Measurements from ENCODE around the gene DRD3. TPM values are rescaled to one million over a fixed set of nuclear protein-coding genes. Genes with fewer than 3 reads are reported as not detected.

DRD3 gene
- total and polyA plus RNA-seq, 3 donors from 2014 or later = 0.37 to 0.94 (median 0.39) TPM

DNA sequence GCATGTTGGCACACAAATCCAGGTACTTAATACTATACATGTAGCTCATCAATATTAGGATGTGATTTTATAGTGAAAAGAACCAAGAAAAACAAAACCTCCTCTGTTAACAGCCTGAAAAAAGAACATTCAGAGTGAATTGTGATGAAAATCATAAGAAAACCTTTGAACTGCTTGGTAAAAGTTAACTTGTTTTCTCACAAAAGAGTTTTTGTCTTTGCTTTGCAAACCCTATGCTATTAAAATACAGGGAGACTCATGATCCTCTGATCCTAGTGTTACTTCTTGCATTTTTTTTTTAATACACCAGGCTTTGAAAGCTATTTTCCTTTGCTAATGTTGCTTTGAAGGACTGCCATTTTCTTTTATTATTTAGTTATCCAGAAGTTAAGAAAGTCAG is 98.7 kb downstream of the DRD3 start:
- H3K9me3 ChIP-seq = no peaks in the 10 kb centered on the region
- no peak for DNase-seq
- no peak overlapping the region for H3K4me3 ChIP-seq
- H3K27me3 ChIP-seq = no peaks in the 10 kb centered on the region
- H3K36me3 ChIP-seq (ENCODE audit: low read depth, missing control alignments) = no peaks in the 10 kb centered on the region
- no peaks in the 10 kb centered on the region for H3K4me1 ChIP-seq
- H3K27ac ChIP-seq = peak overlapping the region in 1 of 2 donors; percentile 1
- intact Hi-C loops (cut with DNase I; ENCODE audit: low total_unique reads) = no loop called here
- TF ChIP-seq, protein P1, sequence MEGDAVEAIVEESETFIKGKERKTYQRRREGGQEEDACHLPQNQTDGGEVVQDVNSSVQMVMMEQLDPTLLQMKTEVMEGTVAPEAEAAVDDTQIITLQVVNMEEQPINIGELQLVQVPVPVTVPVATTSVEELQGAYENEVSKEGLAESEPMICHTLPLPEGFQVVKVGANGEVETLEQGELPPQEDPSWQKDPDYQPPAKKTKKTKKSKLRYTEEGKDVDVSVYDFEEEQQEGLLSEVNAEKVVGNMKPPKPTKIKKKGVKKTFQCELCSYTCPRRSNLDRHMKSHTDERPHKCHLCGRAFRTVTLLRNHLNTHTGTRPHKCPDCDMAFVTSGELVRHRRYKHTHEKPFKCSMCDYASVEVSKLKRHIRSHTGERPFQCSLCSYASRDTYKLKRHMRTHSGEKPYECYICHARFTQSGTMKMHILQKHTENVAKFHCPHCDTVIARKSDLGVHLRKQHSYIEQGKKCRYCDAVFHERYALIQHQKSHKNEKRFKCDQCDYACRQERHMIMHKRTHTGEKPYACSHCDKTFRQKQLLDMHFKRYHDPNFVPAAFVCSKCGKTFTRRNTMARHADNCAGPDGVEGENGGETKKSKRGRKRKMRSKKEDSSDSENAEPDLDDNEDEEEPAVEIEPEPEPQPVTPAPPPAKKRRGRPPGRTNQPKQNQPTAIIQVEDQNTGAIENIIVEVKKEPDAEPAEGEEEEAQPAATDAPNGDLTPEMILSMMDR (IDR thresholded peaks at IDR 0.05) = no peak
- TF ChIP-seq POLR2A (IDR thresholded peaks at IDR 0.05) = no peak

DNA sequence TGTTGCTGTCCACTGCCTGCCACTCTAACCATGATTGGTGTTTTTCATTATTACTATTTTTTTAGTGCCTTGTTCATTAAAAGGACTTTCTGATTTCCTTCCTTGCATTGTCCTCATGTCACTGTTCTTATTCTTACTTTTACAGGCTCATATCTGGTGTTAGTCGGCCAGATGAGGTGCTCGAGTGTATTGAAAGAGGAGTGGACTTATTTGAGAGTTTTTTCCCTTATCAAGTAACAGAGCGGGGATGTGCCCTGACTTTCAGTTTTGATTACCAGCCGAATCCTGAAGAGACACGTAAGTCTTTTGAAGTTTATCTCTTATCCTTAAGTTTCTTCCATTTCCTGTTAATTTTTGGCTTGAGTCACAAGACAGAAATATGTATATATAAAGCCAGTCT is 99.1 kb downstream of the DRD3 start:
- peak overlapping the region in 1 of 2 donors; percentile 1 for H3K27ac ChIP-seq
- TF ChIP-seq, protein P1 (IDR thresholded peaks at IDR 0.05) = no peak
- TF ChIP-seq POLR2A (IDR thresholded peaks at IDR 0.05) = no peak
- no peaks in the 10 kb centered on the region for H3K9me3 ChIP-seq
- WGBS, 2 donors = 52 to 72% methylated on average over 5 of the region's 5 CpGs
- no peaks in the 10 kb centered on the region for H3K27me3 ChIP-seq
- H3K4me3 ChIP-seq = no peak overlapping the region
- no peaks in the 10 kb centered on the region for H3K36me3 ChIP-seq (ENCODE audit: low read depth, missing control alignments)
- DNase-seq = no peak
- intact Hi-C loops (cut with DNase I; ENCODE audit: low total_unique reads) = no loop called here
- no peaks in the 10 kb centered on the region for H3K4me1 ChIP-seq

DNA sequence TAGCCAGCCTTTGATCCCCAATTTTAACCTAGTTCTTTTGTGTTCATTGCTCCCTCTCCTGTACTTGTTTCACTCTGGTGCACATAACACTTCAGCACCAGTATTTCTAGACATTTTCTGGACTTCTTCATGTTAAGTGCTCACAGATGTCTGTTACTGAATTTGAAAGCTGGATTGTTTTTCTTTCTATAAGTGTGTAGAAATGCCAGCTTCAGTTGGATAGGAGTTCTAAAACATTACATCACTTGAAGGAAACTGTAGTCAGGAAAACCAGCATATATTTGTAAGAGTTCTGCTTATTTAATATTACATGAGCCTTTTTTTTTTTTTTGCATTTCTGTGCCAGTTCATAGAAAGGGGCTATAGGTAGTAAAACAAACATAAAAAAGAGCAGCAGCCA is 100.7 kb downstream of the DRD3 start:
- no peaks in the 10 kb centered on the region for H3K4me1 ChIP-seq
- H3K27ac ChIP-seq = no peak overlapping the region
- H3K27me3 ChIP-seq = no peaks in the 10 kb centered on the region
- intact Hi-C loops (cut with DNase I; ENCODE audit: low total_unique reads) = no loop called here
- TF ChIP-seq, protein P1 (IDR thresholded peaks at IDR 0.05) = no peak
- no peak for TF ChIP-seq POLR2A (IDR thresholded peaks at IDR 0.05)
- H3K9me3 ChIP-seq = no peaks in the 10 kb centered on the region
- H3K36me3 ChIP-seq (ENCODE audit: low read depth, missing control alignments) = no peaks in the 10 kb centered on the region
- H3K4me3 ChIP-seq = no peak overlapping the region
- DNase-seq = no peak

Other genes with a start within 250 kb of the DRD3 start
- gene ZDHHC23, start 231.0 kb downstream of the DRD3 start, total RNA-seq = 10 to 100 TPM; 27.1 to 38.7 TPM
- gene ZDHHC23, start 231.0 kb downstream of the DRD3 start, polyA plus RNA-seq (ENCODE audit: insufficient read depth, low read depth, low replicate concordance) = 36.4 TPM
- 10 to 100 TPM; 13.9 to 22.5 TPM for gene CCDC191, start 122.5 kb downstream of the DRD3 start, total RNA-seq
- 14.2 TPM for gene CCDC191, start 122.5 kb downstream of the DRD3 start, polyA plus RNA-seq (ENCODE audit: insufficient read depth, low read depth, low replicate concordance)
- 10 to 100 TPM; 24.0 to 29.5 TPM for gene QTRT2, start 122.3 kb downstream of the DRD3 start, total RNA-seq
- 17.9 TPM for gene QTRT2, start 122.3 kb downstream of the DRD3 start, polyA plus RNA-seq (ENCODE audit: insufficient read depth, low read depth, low replicate concordance)
- under 1 TPM; 0.47 to 0.74 TPM for gene ZNF80, start 58.5 kb upstream of the DRD3 start, total RNA-seq
- gene ZNF80, start 58.5 kb upstream of the DRD3 start, polyA plus RNA-seq (ENCODE audit: insufficient read depth, low read depth, low replicate concordance) = not detected
- 1 to 10 TPM in 1 of 2 donors, under 1 TPM in 1; 0.50 to 1.2 TPM for gene TIGIT, start 115.0 kb upstream of the DRD3 start, total RNA-seq
- 1.4 TPM for gene TIGIT, start 115.0 kb upstream of the DRD3 start, polyA plus RNA-seq (ENCODE audit: insufficient read depth, low read depth, low replicate concordance)